Loucy (cell line): ENCODE data around the gene CDK4.

Experiments
- H2AFZ ChIP-seq: fragments of 200-600 bp; sonication (generic); 2 replicates; pipeline ENCODE4 v1.6.0; 2016; ENCODE audit warnings: antibody characterized with exemption, mild to moderate bottlenecking, low read length, moderate library complexity
- H3F3A ChIP-seq: fragments of 200-600 bp; 2 replicates; pipeline ENCODE4 v1.6.0; 2016; ENCODE audit warnings: antibody characterized with exemption, low read depth, mild to moderate bottlenecking
- H3K27me3 ChIP-seq: fragments of 200-600 bp; sonication (generic); 2 replicates; pipeline ENCODE4 v1.6.1; 2014; ENCODE audit warnings: low read length, mild to moderate bottlenecking; ENCODE audit not compliant: insufficient read depth, poor library complexity, severe bottlenecking
- H3K36me3 ChIP-seq: fragments of 200-600 bp; sonication (generic); 2 replicates; pipeline ENCODE4 v1.6.1; 2016; ENCODE audit warnings: low read length; ENCODE audit not compliant: insufficient read depth
- H3K4me1 ChIP-seq: fragments of 200-600 bp; sonication (generic); 2 replicates; pipeline ENCODE4 v1.5.1; 2014; ENCODE audit warnings: low read length, mild to moderate bottlenecking; ENCODE audit not compliant: insufficient read depth, poor library complexity, severe bottlenecking
- H3K4me2 ChIP-seq: fragments of 200-600 bp; sonication (generic); 2 replicates; pipeline ENCODE4 v1.6.0; 2014; ENCODE audit warnings: antibody characterized with exemption, low read length, low read depth, mild to moderate bottlenecking; ENCODE audit not compliant: poor library complexity, severe bottlenecking
- H3K4me3 ChIP-seq: fragments of 200-600 bp; sonication (generic); 2 replicates; pipeline ENCODE4 v1.5.1; 2014; ENCODE audit warnings: low read length, mild to moderate bottlenecking, mixed read lengths; ENCODE audit not compliant: poor library complexity, severe bottlenecking
- H3K79me2 ChIP-seq: fragments of 200-600 bp; sonication (generic); 2 replicates; pipeline ENCODE4 v1.6.1; 2014; ENCODE audit warnings: low read length; ENCODE audit not compliant: insufficient read depth
- H3K9ac ChIP-seq: fragments of 200-600 bp; sonication (generic); 2 replicates; pipeline ENCODE4 v1.6.0; 2014; ENCODE audit warnings: mild to moderate bottlenecking, low read depth, low read length, moderate library complexity; ENCODE audit not compliant: poor library complexity, severe bottlenecking
- H3K9me2 ChIP-seq: fragments of 200-600 bp; sonication (generic); replicated peaks from 2 replicates; pipeline ENCODE4 v1.6.1; 2016; ENCODE audit warnings: low read depth, low read length, mixed read lengths
- H3K9me3 ChIP-seq: fragments of 200-600 bp; sonication (generic); 2 replicates; pipeline ENCODE4 v1.6.1; 2014; ENCODE audit warnings: mild to moderate bottlenecking, antibody characterized with exemption, low read length, low read depth; ENCODE audit not compliant: insufficient read depth
- H4K20me1 ChIP-seq: fragments of 200-600 bp; sonication (generic); 2 replicates; pipeline ENCODE4 v1.6.0; 2014; ENCODE audit warnings: antibody characterized with exemption, low read length, mild to moderate bottlenecking; ENCODE audit not compliant: insufficient read depth, poor library complexity, severe bottlenecking
- CTCF ChIP-seq: fragments of 200-600 bp; sonication (generic); conservative IDR thresholded peaks from 2 replicates; pipeline ENCODE4 v1.5.1; 2014; ENCODE audit warnings: mild to moderate bottlenecking, antibody characterized with exemption, low read length
- EZH2phosphoT487 ChIP-seq: fragments of 200-600 bp; IDR thresholded peaks from 2 replicates; pipeline ENCODE4 v1.6.1; 2018; ENCODE audit warnings: antibody characterized with exemption, mild to moderate bottlenecking, moderate library complexity, borderline replicate concordance

CDK4 gene

GRCh38 chr12:57727758-57728395 lies 24.2 kb downstream of the CDK4 start:
- no peaks in the 10 kb centered on the region for H3K4me1 ChIP-seq
- no peaks in the 10 kb centered on the region for H3K9me3 ChIP-seq
- H3K4me2 ChIP-seq = no peak overlapping the region
- TF ChIP-seq CTCF (no peak), EZH2phosphoT487 (no peak)
- H3K36me3 ChIP-seq = peaks cover 58% of the 10 kb centered on the region; the same call in 1 of the 2 replicates
- H3K4me3 ChIP-seq = no peak overlapping the region
- H3K9me2 ChIP-seq = no peaks in the 10 kb centered on the region
- H3K9ac ChIP-seq = no peak overlapping the region
- H4K20me1 ChIP-seq = no peaks in the 10 kb centered on the region
- no peaks in the 10 kb centered on the region for H3K79me2 ChIP-seq
- H3K27me3 ChIP-seq = no peaks in the 10 kb centered on the region
- no peaks in the 10 kb centered on the region for H3F3A ChIP-seq
- no peak overlapping the region for H2AFZ ChIP-seq

GRCh38 chr12:57726884-57727757 lies 25.0 kb downstream of the CDK4 start:
- TF ChIP-seq CTCF = no peak
- TF ChIP-seq EZH2phosphoT487 = no peak
- Histone ChIP-seq H3K27me3 (no peaks in the 10 kb centered on the region), H3K4me2 (no peak overlapping the region), H3K79me2 (no peaks in the 10 kb centered on the region), H4K20me1 (no peaks in the 10 kb centered on the region), H3K4me3 (no peak overlapping the region), H3K9ac (no peak overlapping the region), H3K9me3 (no peaks in the 10 kb centered on the region), H3F3A (no peaks in the 10 kb centered on the region), H3K9me2 (no peaks in the 10 kb centered on the region), H3K36me3 (peaks cover 50% of the 10 kb centered on the region; the same call in 1 of the 2 replicates), H2AFZ (no peak overlapping the region), H3K4me1 (no peaks in the 10 kb centered on the region)

GRCh38 chr12:57726151-57726883 lies 25.8 kb downstream of the CDK4 start:
- H3K9me3 ChIP-seq = no peaks in the 10 kb centered on the region
- no peaks in the 10 kb centered on the region for H3K9me2 ChIP-seq
- no peaks in the 10 kb centered on the region for H4K20me1 ChIP-seq
- no peaks in the 10 kb centered on the region for H3F3A ChIP-seq
- H3K4me1 ChIP-seq = no peaks in the 10 kb centered on the region
- H3K36me3 ChIP-seq = peaks cover 42% of the 10 kb centered on the region; the same call in 1 of the 2 replicates
- TF ChIP-seq EZH2phosphoT487 (no peak), CTCF (peak; percentile 53)
- no peaks in the 10 kb centered on the region for H3K79me2 ChIP-seq
- no peak overlapping the region for H2AFZ ChIP-seq
- no peak overlapping the region for H3K9ac ChIP-seq
- H3K4me2 ChIP-seq = no peak overlapping the region
- no peak overlapping the region for H3K4me3 ChIP-seq
- H3K27me3 ChIP-seq = no peaks in the 10 kb centered on the region
